ENCODE measurements around the gene RIMBP2.

The RIMBP2 gene

DNA sequence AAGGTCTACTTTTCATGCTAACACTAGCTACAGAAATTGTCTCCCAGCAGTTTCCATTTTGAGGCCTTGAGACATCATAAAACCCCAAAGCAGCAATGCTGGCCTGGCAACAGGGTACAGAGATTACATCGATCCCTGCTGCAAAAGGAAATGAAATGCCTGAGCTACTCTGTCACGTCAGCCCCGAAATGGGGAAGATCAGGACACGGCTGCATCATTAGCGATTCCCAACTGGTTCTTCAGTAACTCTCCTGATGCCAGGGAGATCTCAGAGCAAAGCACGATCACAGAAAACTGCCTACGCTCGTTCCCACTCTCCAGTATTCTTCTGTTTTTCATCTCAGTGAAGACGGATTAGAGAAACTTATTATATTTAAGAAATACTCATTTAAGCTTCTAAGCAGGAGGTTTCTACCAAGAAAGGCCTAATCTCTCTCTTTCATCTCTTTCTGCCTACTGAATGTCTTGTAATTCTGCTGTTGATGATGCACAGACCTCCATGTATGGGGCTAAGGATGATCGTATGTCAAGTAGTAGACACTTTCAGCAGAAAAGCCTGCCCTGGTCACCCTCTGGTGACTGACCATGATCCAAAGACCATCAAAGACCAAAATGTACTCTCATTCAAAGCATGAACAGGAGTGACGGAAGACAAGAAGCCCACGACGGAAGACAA is 168.5 kb downstream of the RIMBP2 start:
- DNase-seq = peak in 9 of 58 donors; percentile 9 to 36 (median 18)

DNA sequence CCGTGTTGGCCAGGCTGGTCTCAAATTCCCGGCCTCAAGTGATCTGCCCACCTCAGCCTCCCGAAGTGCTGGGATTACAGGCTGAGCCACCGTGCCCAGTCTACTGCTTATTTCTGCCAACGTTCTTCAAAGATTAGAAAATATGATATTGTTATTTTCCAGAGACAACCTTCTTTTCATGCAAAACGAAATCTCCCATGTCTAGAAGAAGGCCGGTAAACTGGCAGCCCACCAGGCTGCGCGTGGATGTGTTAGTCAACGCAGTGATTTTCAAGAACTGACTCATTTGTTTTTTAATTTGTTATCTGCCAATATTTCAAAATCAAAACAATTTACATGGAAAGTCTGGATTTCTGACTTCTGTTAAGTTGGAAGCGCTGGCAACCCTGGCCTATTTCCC is 169.6 kb downstream of the RIMBP2 start:
- DNase-seq = no peak

DNA sequence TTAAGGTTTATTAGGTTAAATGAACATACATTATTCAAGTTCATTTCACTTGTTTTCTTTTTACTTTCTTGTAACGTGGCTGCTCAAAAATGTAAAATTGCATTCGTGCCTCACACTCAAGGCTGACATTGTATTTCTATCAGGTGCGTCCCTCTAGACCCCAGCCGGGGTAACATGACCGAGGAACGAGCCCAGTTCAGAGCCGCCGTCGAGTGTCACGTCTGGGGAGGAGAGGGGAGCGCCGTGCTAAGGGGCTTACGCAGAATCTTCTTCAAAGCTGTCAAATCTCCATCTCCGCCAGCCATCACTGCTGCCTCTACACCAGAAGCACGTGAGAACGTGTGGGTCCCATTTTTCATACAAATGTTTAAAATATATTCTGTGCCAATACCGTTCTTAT is 170.6 kb downstream of the RIMBP2 start:
- no peak for DNase-seq

DNA sequence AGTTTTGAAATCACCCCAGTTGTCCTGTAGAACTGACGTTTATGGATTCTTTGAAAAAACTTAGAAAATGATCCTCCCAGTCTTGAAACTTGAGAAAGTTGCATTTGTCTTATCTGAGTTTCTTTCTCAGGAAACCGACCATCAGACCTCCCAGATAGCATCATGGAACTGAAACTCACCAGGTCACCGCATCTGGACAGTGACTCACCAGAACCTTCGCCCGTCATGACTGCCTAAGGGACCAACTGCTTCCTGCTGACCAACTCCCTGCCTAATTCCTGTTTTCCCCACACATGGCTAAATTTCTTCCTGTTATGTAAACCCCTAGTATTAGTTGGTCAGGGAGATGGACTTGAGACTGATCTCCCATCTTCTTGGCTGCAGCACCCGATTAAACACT is 175.7 kb downstream of the RIMBP2 start:
- DNase-seq = no peak

DNA sequence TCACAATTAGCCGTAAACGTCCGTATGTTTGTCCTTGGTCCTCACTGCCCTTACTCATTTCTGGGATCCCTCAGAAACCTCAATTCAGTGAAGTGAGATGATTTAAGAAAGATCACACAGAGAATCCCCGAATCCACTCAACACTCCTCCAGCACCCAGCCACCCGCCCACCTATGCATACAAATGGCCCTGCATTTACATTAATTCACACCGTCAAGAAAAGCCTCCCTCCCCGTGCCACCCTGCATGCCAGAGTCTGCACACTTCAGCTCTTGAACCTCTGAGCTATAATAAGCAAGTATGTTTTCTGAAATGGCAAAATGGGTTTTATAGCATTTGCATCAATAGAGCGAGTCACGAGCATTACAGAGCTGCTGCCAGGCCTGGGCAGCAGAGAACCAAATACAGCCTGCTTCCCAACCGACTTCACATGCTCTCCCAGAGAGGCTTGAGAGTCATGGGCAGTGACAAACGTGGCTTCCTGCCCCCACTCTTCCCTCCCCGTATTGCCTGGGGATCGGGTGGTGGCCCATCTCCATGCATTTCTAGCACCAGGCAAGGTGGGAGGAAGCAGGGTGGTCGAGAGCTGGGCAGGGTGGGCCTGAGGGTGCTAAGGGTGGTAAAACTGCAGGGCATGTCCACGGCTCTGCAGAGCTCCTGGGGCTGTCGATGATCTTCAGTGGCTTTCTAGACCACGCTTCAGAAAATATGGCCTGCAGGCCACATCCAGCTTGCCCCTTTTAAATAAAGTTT is 177.6 kb downstream of the RIMBP2 start:
- peak in 17 of 58 donors; percentile 7 to 61 (median 23) for DNase-seq

DNA sequence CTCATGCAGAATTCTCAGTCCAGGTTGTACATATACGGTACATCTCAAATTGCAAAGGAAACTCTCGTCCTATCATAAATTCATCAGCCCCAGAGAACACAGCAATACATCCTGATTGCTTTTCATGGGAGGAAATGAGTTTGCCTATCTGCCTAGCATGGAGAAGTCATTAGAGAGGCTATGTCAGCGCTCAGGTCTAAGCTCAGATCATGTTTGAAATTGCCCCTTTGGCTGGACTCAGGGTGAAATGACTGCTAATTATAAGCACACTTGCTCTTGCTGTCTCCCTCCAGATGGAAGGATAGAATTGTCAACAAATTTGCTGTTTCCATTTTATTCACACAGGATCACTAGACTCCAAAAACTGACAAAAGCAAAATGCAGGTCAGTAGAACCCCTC is 178.4 kb downstream of the RIMBP2 start:
- DNase-seq = no peak

DNA sequence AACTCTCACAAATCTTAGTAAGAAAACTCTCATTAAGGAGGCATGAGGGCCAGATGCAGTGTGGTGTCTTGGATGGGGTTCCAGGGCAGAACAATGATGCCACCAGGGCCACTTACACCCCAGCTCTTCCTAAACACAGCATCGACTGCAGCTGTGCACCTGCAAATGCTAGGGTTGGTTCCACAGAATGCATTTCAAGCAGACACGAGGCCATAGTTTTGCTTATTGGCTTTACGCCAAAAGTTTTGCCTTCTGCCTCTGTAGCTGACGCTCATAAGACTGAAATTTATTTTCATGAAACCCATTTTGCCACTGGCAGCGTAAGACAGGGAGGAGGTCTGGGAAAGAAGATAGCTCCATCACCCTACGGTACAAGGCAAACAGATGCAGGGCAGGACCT is 179.0 kb downstream of the RIMBP2 start:
- DNase-seq = no peak

DNA sequence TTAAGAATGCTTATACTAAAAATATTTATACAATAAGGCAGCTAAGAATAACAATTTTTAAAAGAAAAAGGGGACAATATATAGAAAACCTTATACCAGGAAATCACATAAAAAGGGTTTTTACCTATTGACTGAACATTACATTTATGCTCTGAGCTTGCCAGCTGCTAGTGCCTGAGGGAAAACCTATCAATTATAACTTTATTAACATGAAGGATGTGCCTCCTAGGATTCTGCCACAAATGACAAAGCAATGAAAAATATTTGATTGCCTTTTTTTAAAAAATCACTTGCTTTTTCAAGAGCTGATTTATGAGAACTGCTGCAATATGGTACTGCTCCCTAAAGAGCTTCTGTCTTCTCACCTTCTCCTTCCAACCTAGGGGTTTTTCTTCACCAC is 185.7 kb downstream of the RIMBP2 start:
- no peak for DNase-seq

DNA sequence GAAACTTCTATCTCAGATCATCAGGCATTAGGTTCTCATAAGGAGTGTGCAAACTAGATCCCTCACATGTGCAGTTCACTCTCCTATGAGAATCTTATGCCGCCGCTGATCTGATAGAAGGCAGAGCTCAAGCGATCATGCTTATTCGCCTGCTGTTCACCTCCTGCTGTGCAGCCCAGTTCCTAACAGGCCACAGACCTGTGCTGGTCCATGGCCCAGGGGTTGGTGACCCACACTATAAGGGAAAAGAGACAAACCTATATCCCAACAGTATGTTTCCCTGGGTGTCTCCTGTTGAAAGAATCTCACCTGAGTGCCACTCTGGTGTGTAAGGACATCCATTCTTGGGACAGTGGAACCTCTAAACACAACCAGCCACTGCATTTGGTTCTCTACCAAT is 186.3 kb downstream of the RIMBP2 start:
- DNase-seq = no peak

DNA sequence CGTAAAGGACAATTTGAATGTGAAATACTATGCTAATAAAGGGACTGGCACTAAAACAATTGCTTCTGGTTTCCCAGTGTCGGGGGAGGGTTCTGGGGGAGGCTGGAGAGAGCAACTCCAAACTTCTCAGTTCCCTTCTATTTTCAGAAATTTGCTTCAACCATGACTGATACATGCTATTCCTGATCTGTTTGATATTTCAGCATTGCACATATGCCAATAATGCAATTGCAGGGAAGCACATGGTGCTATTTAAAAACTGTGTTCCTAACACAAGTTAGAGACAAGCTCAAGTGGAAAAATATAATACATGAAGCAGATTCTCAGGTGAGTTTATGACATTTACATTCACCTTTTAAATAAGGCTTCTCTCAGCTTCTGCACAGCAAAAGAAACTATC is 188.9 kb downstream of the RIMBP2 start:
- DNase-seq = no peak

DNA sequence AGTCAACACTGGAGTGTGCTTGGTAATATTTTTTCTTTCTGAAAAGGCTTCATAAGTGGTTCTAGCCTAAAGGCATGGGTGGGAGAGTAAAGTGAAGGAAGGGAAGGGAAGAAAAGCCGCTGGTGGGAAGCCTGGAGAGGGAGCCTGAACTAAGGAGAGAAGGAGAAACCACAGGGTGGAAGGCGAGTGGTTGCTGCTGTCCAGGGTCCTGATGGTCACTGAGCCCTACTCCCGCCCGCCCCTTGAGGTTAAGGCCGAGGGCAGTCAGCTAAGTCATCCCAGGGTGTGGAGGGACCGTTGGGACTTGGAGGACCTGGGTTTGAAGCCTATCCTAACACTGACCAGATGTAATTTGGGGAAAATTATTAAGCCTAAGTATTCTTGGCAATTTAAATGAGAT is 189.3 kb downstream of the RIMBP2 start:
- no peak for DNase-seq

DNA sequence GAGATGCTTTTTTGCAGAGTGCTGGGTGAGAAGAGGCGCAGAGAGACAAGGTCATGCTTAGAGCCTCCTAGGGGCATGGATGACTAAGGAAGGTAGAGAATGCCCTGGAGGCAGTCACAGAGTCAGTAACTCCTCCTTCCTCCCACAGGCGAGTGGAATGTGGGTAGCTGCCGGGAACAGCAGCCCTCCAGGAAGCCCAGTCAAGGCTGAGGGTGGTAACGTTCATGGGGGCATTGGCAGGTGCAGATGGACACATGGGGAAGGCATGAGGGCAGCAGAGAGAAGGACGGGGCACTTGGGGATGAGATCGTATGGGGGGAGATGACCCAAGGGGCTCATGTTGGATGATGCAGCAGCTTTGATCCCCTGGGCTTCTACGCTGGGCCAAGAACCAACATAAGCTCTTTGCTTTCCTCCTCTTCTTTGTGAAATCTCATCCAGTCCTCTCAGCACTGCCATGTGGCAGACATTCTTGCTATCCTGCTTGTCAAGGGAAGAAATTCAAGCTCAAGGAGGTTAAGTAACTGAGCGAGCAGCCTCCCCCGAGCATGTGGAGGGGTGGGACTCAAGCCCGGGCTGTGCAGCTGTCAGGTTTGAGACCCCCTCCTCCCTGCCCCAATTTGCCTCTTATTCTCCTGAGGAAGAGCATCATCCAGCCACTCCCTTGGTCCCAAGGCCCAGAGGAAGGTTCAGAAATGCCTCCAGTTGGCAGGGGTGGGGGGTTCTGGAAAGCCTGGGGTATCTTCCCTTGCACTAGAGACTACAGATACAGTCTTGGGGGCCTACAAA is 190.5 kb downstream of the RIMBP2 start:
- no peak for DNase-seq

DNA sequence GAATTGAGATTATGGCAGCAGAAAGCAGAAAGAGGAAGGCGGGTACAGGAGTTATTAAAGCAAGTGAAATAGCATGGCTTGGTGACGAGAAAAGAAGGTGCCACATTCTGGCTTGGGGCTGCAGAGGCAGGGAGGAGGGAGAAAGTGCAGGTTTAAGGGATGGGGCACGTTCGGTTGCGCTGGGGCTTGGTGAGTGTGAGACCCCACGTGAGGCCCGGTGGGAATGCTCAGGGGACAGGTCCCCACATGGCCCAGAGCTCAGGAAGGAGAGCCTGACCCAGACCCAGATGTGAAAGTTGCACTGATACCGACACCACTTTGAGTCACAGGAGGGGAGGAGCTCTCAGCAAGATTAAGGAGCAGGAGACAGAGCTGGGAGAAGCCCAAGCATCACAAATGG is 191.3 kb downstream of the RIMBP2 start:
- DNase-seq = no peak

DNA sequence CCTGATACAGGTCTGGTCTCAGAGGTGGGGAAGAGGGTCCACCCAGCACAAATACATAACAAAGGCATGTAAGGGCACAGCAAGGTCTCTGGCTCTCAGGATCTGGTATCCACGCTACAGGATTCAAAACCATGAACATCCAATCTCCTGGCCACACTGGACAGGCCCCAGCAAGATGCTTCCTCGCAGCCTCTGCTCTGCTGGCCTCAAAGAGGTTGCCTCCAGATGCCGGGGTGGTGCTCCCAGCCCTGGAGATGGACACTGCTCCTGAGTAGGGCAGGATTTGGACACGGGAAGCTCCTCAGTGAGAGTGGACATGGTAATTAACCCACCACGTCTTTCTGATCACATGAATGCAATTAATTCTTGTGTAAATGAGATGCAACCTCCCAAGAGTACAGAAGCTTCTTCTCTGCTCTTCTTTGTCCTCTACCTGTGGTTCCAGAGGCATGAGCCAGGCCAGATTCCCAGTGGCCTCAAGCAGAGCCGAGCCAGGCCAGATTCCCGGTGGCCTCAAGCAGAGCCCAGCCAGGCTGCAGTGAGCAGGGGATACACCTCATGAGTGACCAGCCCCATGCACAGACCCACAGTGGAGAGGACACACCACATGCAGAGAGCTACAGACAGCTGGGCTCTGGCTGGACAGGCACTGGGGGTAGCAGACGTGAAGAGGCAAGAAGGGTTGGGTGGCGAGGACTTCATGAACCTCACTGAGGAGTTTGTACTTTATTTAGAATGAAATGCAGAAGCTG is 192.1 kb downstream of the RIMBP2 start:
- no peak for DNase-seq

DNA sequence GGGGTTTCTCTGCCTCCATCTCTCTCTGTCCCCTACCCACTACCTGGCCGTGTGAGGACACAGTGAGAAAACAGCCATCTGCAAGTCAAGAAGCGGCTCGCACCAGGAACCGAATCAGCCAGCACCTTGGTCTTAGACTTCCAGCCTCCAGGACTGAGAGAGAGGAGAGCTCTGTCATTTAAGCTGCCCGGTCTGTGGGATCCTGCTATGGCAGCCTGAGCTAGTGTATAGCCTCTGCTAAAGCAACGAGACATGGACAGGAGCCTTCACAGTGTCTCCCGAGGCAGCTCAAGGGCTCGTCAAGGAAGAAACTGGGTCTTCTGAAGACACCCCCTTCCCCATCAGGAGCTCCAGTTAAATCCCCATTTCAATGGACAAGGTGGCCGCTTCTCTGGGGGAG is 192.9 kb downstream of the RIMBP2 start:
- DNase-seq = no peak

DNA sequence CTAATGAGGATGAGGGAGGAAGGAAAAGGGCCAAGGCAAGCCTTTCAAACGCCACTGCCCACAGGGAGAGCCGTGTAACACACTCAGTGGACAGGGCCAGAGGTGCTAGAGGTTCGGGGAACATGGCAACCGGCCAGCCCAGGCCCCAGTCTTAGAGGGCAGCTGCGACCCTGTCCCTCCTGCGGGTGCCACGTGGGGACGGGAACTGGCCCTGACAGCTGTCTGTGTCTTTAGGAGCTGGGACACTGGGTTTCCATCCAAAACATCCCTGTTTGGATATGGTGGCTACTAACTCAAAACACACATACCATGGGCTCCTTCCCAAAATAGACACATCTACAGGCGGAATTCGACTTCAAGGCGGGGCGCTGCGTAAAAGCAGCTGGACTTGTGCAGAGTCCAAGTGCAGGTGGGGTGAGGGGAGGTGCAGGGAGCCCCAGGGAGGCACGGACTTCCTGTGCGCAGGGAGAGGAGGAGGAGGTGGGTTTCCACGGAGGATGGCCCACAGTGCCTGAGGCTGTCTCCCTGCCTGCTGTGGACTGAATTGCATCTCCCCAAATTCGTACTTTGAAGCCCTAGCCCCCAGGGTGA is 193.8 kb downstream of the RIMBP2 start:
- no peak for DNase-seq

DNA sequence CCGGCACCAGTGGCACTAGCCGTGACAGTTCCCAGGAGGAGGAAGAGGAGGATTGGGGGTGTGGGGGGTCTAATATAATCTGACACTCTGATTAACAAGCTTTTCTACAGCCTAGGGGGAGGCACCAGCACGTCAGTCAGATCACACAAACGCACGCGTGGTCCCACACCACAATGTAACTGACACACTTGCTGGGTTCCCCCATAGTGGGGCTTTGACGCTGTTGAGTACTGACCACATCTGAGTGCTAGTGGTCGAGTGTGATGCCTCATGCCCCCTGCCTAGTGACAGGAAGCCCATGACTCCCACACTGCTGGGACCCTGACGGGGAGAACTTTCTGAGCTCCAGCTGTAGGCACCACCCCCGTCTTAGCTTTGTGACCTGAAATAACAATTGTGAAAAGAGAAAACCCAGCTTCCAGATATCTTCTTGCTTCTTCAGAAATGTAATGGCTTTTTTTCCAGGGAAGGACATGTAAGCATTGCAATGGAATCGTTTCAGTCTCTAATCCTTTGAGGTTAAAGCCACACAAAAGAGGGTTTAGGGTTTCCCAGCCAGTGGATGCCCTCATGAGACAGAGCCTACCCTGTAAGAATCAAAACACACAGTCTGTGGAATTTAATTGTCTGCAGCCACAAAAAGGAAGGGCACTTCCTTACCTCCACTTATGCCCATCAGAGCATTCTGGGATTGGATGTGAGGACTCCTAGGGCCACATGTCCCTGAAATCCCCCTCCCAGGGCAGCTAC is 194.5 kb downstream of the RIMBP2 start:
- no peak for DNase-seq

DNA sequence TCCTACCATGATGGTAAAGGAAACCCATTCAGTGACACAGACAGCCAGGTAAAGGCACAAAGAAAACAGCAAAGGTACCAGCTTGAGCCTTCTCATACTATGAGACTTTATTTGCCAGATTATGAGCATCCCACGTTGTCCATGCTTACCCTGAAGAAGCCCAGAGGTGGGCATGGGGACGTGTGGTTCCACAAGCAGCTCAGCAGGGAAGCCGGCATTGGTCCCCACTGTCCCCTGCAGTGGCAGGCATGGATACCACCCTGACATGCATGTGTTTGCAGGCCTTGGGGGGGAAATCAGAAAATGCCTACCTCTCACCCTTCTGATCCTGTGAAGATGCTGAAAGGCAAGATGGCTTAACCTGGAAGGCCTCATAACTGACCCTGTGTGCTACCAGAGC is 195.3 kb downstream of the RIMBP2 start:
- DNase-seq = no peak

DNA sequence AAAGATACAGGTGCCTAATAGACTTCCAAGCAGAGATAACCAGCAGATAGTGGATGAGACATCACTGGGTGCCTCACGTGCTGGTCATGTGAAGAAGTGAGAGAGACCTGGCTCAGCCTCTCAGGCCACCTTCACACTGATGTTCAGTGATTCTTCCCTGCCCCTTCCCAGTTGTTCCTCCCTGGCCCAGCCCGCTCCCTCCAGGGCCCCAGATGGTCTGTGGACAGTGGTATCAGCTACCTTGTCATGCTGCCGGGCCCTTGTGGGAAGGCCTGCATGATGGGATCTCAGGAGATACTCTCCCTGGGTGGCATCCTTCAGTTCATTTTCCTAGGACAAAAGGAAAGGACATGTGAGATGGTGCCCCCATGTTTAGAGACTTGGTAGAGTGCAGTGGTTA is 198.5 kb downstream of the RIMBP2 start:
- no peak for DNase-seq

DNA sequence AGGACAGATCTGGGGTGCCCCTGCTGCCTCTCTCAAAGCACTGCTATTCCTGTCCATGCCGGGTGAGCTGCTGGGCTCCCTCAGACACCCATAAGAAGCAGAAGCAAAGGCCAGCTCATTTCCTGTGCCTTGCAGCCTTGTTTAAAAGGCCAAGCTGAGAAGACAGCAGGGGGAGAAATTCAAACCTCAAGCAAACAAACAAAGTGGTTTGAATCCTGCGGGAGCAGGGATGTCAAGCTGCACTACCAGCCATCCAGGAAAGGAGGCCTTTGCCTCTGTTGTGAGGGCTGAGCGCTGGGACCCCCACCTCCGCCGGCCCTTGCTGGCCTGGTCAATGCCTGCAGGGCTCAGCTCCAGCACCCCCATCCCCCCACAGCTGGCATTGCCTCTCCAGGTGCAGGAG is 201.9 kb downstream of the RIMBP2 start:
- no peak for DNase-seq

DNA sequence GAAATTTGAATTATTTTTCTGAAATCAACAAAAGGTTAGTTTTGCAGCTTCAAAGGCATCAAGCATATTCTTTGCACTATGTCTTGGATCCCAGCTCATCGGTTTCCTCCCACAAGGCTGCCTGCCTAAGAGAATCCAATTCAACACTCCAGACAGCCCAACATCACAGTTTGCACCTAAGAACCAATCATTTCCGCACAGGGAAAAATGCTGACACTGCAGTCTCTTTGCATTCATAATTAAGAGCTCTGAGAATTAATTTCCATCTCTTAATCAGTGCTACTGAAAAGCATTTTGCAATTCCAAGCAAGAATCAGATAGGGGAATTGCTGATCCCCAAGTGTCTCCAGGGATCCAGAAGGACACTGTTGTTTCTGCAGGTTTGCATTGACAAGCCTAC is 202.5 kb downstream of the RIMBP2 start:
- no peak for DNase-seq

Data from anterior cingulate cortex (tissue), 58 donors.